Neuronal stem cell (in vitro differentiated cells): ENCODE results near the gene DNM3.

Source experiments
- DNase-seq: peaks from one replicate; pipeline ENCODE4 v3.0.0-alpha.2; 2013; ENCODE audit warnings: low spot score
- H2AFZ ChIP-seq: one replicate; pipeline ENCODE4 v1.6.1; 2013; ENCODE audit warnings: mild to moderate bottlenecking, low read length, inconsistent platforms
- H2AK5ac ChIP-seq: 2 replicates; pipeline ENCODE4 v1.6.1; 2013; ENCODE audit warnings: low read depth, mild to moderate bottlenecking, inconsistent platforms, low read length, moderate library complexity, mixed read lengths
- H2BK120ac ChIP-seq: 2 replicates; pipeline ENCODE4 v1.6.1; 2013; ENCODE audit warnings: low read depth, mild to moderate bottlenecking, inconsistent platforms, low read length, moderate library complexity, mixed read lengths
- H2BK12ac ChIP-seq: one replicate; pipeline ENCODE4 v1.6.1; 2013; ENCODE audit warnings: low read length, inconsistent platforms
- H2BK15ac ChIP-seq: 2 replicates; pipeline ENCODE4 v1.6.1; 2013; ENCODE audit warnings: mild to moderate bottlenecking, low read length, inconsistent platforms, mixed read lengths
- H2BK5ac ChIP-seq: one replicate; pipeline ENCODE4 v1.6.1; 2013; ENCODE audit warnings: inconsistent platforms, mild to moderate bottlenecking, low read length, moderate library complexity
- H3K14ac ChIP-seq: one replicate; pipeline ENCODE4 v1.6.1; 2013; ENCODE audit warnings: low read length, inconsistent platforms
- H3K18ac ChIP-seq: 2 replicates; pipeline ENCODE4 v1.6.1; 2013; ENCODE audit warnings: low read length, inconsistent platforms
- H3K23ac ChIP-seq: 2 replicates; pipeline ENCODE4 v1.6.1; 2013; ENCODE audit warnings: low read depth, mild to moderate bottlenecking, mixed read lengths, low read length, inconsistent platforms; ENCODE audit not compliant: poor library complexity
- H3K27ac ChIP-seq: replicated peaks from 3 replicates; pipeline ENCODE4 v1.5.1; 2013; ENCODE audit warnings: low read length, inconsistent platforms
- H3K27me3 ChIP-seq, 3 experiments: 2 replicates each; pipeline ENCODE4 v1.6.1; 2013; ENCODE audit warnings: low read length in 3 of 3, mild to moderate bottlenecking in 2 of 3, inconsistent platforms in 1 of 3, low read depth in 1 of 3, mixed read lengths in 1 of 3, moderate library complexity in 1 of 3; ENCODE audit not compliant: control insufficient read depth in 3 of 3, insufficient read depth in 3 of 3
- H3K36me3 ChIP-seq, 2 donors: replicated peaks in 1 of 2; 2 replicates each; pipeline ENCODE4 v1.6.1; 2013; ENCODE audit warnings: low read length in 2 of 2; ENCODE audit not compliant: control insufficient read depth in 2 of 2, insufficient read depth in 2 of 2
- H3K4ac ChIP-seq: 2 replicates; pipeline ENCODE4 v1.6.1; 2013; ENCODE audit warnings: inconsistent platforms, mild to moderate bottlenecking, low read length, moderate library complexity
- H3K4me1 ChIP-seq, 2 donors: 1 replicate in 1 of 2; 2 replicates in 1 of 2; pipeline ENCODE4 v1.6.1; 2013; ENCODE audit warnings: low read length in 2 of 2, low read depth in 1 of 2; ENCODE audit not compliant: control insufficient read depth in 2 of 2, insufficient read depth in 1 of 2
- H3K4me2 ChIP-seq: one replicate; pipeline ENCODE4 v1.6.1; 2013; ENCODE audit warnings: mild to moderate bottlenecking, low read length, inconsistent platforms; ENCODE audit not compliant: insufficient read depth, poor library complexity, severe bottlenecking
- H3K4me3 ChIP-seq, 2 donors: 2 replicates each; pipeline ENCODE4 v1.5.1; 2013; ENCODE audit warnings: low read length in 2 of 2, mild to moderate bottlenecking in 2 of 2, inconsistent platforms in 1 of 2, moderate library complexity in 1 of 2
- H3K79me1 ChIP-seq: one replicate; pipeline ENCODE4 v1.6.1; 2013; ENCODE audit warnings: low read depth, mild to moderate bottlenecking, inconsistent platforms, low read length, moderate library complexity
- H3K9ac ChIP-seq: one replicate; pipeline ENCODE4 v1.6.1; 2013; ENCODE audit warnings: mild to moderate bottlenecking, low read depth, low read length, inconsistent platforms; ENCODE audit not compliant: poor library complexity
- H3K9me3 ChIP-seq, 2 donors: replicated peaks in 1 of 2; 2 replicates each; pipeline versions ENCODE3 to v1.6.1; 2013; ENCODE audit warnings: low read length in 2 of 2, mild to moderate bottlenecking in 2 of 2, inconsistent platforms in 1 of 2, low read depth in 1 of 2, mixed read lengths in 1 of 2, moderate library complexity in 1 of 2; ENCODE audit not compliant: control insufficient read depth in 2 of 2, insufficient read depth in 1 of 2
- H4K8ac ChIP-seq: one replicate; pipeline ENCODE4 v1.6.1; 2013; ENCODE audit warnings: low read depth, mild to moderate bottlenecking, inconsistent platforms, low read length, moderate library complexity
- H4K91ac ChIP-seq: one replicate; pipeline ENCODE4 v1.6.1; 2013; ENCODE audit warnings: low read length, low read depth, mild to moderate bottlenecking, inconsistent platforms; ENCODE audit not compliant: poor library complexity
- WGBS, 2 donors: extraction: QIAGEN DNeasy Blood & Tissue Kit; methylation state at CpG; one replicate each; pipeline ENCODE4 v1.1.7; 2013; ENCODE audit warnings: missing lambda C conversion rate in 2 of 2, mixed read lengths in 1 of 2; ENCODE audit not compliant: insufficient read length in 2 of 2, insufficient replicate concordance in 1 of 2; ENCODE audit errors: extremely low coverage in 2 of 2; 5-methylcytosine and 5-hydroxymethylcytosine counted together

The DNM3 gene

DNA sequence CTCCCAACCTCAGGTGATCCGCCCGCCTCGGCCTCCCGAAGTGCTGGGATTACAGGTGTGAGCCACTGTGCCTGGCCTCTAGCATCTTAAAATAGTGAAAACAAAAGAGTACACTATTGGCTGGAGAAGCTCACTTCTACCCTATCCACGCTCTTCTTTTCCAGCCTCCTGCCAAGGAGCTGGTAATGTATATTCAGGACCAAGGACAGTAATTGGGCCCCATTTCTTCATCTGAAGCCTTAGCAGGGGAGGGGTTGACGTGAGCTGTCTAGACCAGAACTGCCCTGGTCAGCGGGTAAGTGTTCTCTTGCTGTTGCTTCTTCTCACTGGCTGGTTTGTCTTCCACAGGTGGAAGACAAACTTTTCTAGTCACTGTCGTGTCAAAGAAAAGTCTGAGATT, 70.2 kb downstream of the DNM3 start:
- no peak overlapping the region for H3K14ac ChIP-seq
- no peaks in the 10 kb centered on the region for H3K9me3 ChIP-seq
- H3K4ac ChIP-seq: no peak overlapping the region
- no peak overlapping the region for H2BK5ac ChIP-seq
- no peak overlapping the region for H2AFZ ChIP-seq
- H3K4me3 ChIP-seq: no peak overlapping the region
- H4K91ac ChIP-seq: no peak overlapping the region
- no peak overlapping the region for H2BK12ac ChIP-seq
- H3K27me3 ChIP-seq: no peaks in the 10 kb centered on the region
- H3K23ac ChIP-seq: no peak overlapping the region
- no peaks in the 10 kb centered on the region for H3K79me1 ChIP-seq
- H3K18ac ChIP-seq: no peak overlapping the region
- H3K27ac ChIP-seq: no peak overlapping the region
- no peak overlapping the region for H2BK120ac ChIP-seq
- no peaks in the 10 kb centered on the region for H3K36me3 ChIP-seq
- no peak overlapping the region for H3K4me2 ChIP-seq
- no peak overlapping the region for H4K8ac ChIP-seq
- no peak overlapping the region for H2BK15ac ChIP-seq
- no peak overlapping the region for H3K9ac ChIP-seq
- H2AK5ac ChIP-seq: no peak overlapping the region
- no peak for DNase-seq
- peaks cover 0 to 2% of the 10 kb centered on the region in 2 donors for H3K4me1 ChIP-seq
- WGBS, 2 donors: no CpG with 5 or more reads among the region's 8 CpGs

GRCh38 chr1:171912509-171913175, 71.3 kb downstream of the DNM3 start:
- Histone ChIP-seq H3K4ac (no peak overlapping the region), H3K23ac (no peak overlapping the region), H3K9me3 (no peaks in the 10 kb centered on the region), H3K36me3 (no peaks in the 10 kb centered on the region), H3K4me1 (peaks cover 0 to 2% of the 10 kb centered on the region in 2 donors), H3K14ac (no peak overlapping the region), H2AFZ (no peak overlapping the region), H3K27ac (no peak overlapping the region), H4K8ac (no peak overlapping the region), H3K18ac (no peak overlapping the region), H2BK15ac (no peak overlapping the region), H2BK12ac (no peak overlapping the region), H3K4me2 (no peak overlapping the region), H2AK5ac (no peak overlapping the region), H3K27me3 (no peaks in the 10 kb centered on the region), H3K79me1 (no peaks in the 10 kb centered on the region), H2BK120ac (no peak overlapping the region), H3K9ac (no peak overlapping the region), H2BK5ac (no peak overlapping the region), H3K4me3 (no peak overlapping the region), H4K91ac (no peak overlapping the region)
- no CpG with 5 or more reads among the region's 2 CpGs for WGBS, 2 donors
- DNase-seq: no peak

GRCh38 chr1:171913385-171913784, 72.1 kb downstream of the DNM3 start:
- Histone ChIP-seq H3K4me2 (no peak overlapping the region), H2BK15ac (no peak overlapping the region), H3K36me3 (no peaks in the 10 kb centered on the region), H3K18ac (no peak overlapping the region), H2BK120ac (no peak overlapping the region), H4K8ac (no peak overlapping the region), H2AFZ (no peak overlapping the region), H2BK5ac (no peak overlapping the region), H3K4ac (no peak overlapping the region), H3K14ac (no peak overlapping the region), H3K9me3 (no peaks in the 10 kb centered on the region), H3K27me3 (no peaks in the 10 kb centered on the region), H3K9ac (no peak overlapping the region), H2BK12ac (no peak overlapping the region), H3K27ac (no peak overlapping the region), H3K4me3 (no peak overlapping the region), H4K91ac (no peak overlapping the region), H3K79me1 (no peaks in the 10 kb centered on the region), H3K23ac (no peak overlapping the region), H2AK5ac (no peak overlapping the region), H3K4me1 (peaks cover 0 to 2% of the 10 kb centered on the region in 2 donors)
- no peak for DNase-seq
- WGBS, 2 donors: no CpG with 5 or more reads among the region's 2 CpGs

- Histone ChIP-seq H2BK12ac (no peak overlapping the region), H4K8ac (no peak overlapping the region), H2AFZ (no peak overlapping the region), H3K14ac (no peak overlapping the region), H4K91ac (no peak overlapping the region), H2AK5ac (no peak overlapping the region), H3K79me1 (no peaks in the 10 kb centered on the region), H3K23ac (no peak overlapping the region), H3K4me1 (no peaks in the 10 kb centered on the region), H3K4ac (no peak overlapping the region), H3K9ac (no peak overlapping the region), H2BK5ac (no peak overlapping the region), H3K36me3 (no peaks in the 10 kb centered on the region), H3K27ac (no peak overlapping the region), H3K9me3 (no peaks in the 10 kb centered on the region), H3K27me3 (no peaks in the 10 kb centered on the region), H3K4me3 (no peak overlapping the region), H3K4me2 (no peak overlapping the region), H2BK15ac (no peak overlapping the region), H3K18ac (no peak overlapping the region), H2BK120ac (no peak overlapping the region)
- no peak for DNase-seq
- no CpG with 5 or more reads among the region's 3 CpGs for WGBS, 2 donors
Measured at GRCh38 chr1:171916315-171916771, 75.0 kb downstream of the DNM3 start.
